PFSK-1 (cell line): ENCODE measurements around the gene DESI2.

Experiments
- FOXP2 ChIP-seq: optimal IDR thresholded peaks from 2 replicates; pipeline ENCODE3; 2011; ENCODE audit warnings: borderline replicate concordance, control low read depth, inconsistent platforms; ENCODE audit not compliant: insufficient read depth; ENCODE audit errors: extremely low read length, extremely low read depth
- POLR2AphosphoS5 ChIP-seq: IDR thresholded peaks from 2 replicates; pipeline ENCODE4 v1.6.1; 2012; ENCODE audit warnings: low read depth, mild to moderate bottlenecking, control low read depth, low read length, moderate library complexity
- REST ChIP-seq, 2 experiments: IDR thresholded peaks; 2 replicates each; pipeline versions ENCODE4 v1.6.1 to v1.8.0; 2011 to 2012; ENCODE audit warnings: low read depth in 2 of 2, low read length in 2 of 2, control low read depth in 1 of 2, inconsistent platforms in 1 of 2, mild to moderate bottlenecking in 1 of 2, moderate library complexity in 1 of 2; ENCODE audit not compliant: insufficient read depth in 1 of 2
- SIN3A ChIP-seq: IDR thresholded peaks from 2 replicates; pipeline ENCODE4 v1.6.1; 2012; ENCODE audit warnings: mild to moderate bottlenecking, low read length, moderate library complexity, borderline replicate concordance; ENCODE audit not compliant: insufficient read depth
- TAF1 ChIP-seq: IDR thresholded peaks from 2 replicates; pipeline ENCODE4 v1.6.1; 2012; ENCODE audit warnings: low read length, control low read depth, borderline replicate concordance; ENCODE audit not compliant: insufficient read depth

Gene DESI2

GRCh38 chr1:244735404-244735803 is 82.5 kb downstream of the DESI2 start:
- TF ChIP-seq FOXP2 (no peak), REST (IDR thresholded peaks at IDR 0.05; ENCODE audit: insufficient read depth in 1 of 2, low read depth in 2 of 2, low read length in 2 of 2) (no peak), POLR2AphosphoS5 (no peak), TAF1 (no peak), SIN3A (no peak)

- TF ChIP-seq SIN3A, result no peak
- TF ChIP-seq TAF1, result no peak
- no peak for TF ChIP-seq FOXP2
- TF ChIP-seq REST (IDR thresholded peaks at IDR 0.05; ENCODE audit: insufficient read depth in 1 of 2, low read depth in 2 of 2, low read length in 2 of 2), result no peak
- TF ChIP-seq POLR2AphosphoS5, result no peak
Measured at GRCh38 chr1:244735876-244736561, 83.1 kb downstream of the DESI2 start.

- no peak for TF ChIP-seq POLR2AphosphoS5
- TF ChIP-seq SIN3A, result no peak
- no peak for TF ChIP-seq TAF1
- no peak for TF ChIP-seq FOXP2
- TF ChIP-seq REST (IDR thresholded peaks at IDR 0.05; ENCODE audit: insufficient read depth in 1 of 2, low read depth in 2 of 2, low read length in 2 of 2), result no peak
Measured at GRCh38 chr1:244741692-244742091, 88.8 kb downstream of the DESI2 start.

GRCh38 chr1:244749230-244750016 is 96.5 kb downstream of the DESI2 start:
- TF ChIP-seq REST (IDR thresholded peaks at IDR 0.05; ENCODE audit: insufficient read depth in 1 of 2, low read depth in 2 of 2, low read length in 2 of 2), result no peak
